Embryonic facial prominence (tissue), 1 donor: Measurements from ENCODE around the gene ADRA2B.
A peak's percentile ranks its signal among the peaks of the same experiment; 100 is the strongest.
"Not testable (repeated sequence)": the region's sequence is repeated elsewhere in the genome, so short reads cannot be mapped to it uniquely, and the experiment has no call there.

ENCODE experiments used
- DNase-seq: peaks from one replicate; pipeline ENCODE4 v3.0.0-alpha.2; 2016; ENCODE audit errors: extremely low spot score

ADRA2B gene

DNA sequence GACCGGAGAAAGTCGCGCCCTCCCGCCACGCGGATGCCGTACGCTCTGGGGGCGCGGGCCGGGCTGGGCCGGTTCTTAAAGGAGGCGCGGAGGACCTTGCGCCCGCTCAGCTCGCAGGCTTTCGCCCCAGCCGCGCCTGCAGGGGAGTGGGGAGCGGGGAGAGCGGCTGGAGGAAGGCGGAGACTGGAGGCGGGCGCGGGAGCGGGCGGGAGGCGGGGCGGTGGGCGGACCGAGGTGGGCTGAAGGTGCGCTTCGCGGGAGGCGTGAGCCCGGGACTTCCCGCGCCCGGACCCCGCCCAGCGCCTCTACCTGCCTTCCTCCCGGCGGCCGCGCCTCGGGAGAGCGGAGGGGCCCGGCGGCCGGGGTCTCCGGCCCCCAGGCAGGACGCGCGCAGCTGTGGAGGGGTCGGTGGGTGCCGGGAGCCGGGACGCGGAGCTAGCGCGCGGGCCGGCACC lies at the start of gene ADRA2B:
Gene ADRA2B (minus strand): TSS at position 148 of the 455 bp plus-strand sequence. CDS start 422 bp downstream, outside the sequence.
- DNase-seq, result peak; percentile 42

DNA sequence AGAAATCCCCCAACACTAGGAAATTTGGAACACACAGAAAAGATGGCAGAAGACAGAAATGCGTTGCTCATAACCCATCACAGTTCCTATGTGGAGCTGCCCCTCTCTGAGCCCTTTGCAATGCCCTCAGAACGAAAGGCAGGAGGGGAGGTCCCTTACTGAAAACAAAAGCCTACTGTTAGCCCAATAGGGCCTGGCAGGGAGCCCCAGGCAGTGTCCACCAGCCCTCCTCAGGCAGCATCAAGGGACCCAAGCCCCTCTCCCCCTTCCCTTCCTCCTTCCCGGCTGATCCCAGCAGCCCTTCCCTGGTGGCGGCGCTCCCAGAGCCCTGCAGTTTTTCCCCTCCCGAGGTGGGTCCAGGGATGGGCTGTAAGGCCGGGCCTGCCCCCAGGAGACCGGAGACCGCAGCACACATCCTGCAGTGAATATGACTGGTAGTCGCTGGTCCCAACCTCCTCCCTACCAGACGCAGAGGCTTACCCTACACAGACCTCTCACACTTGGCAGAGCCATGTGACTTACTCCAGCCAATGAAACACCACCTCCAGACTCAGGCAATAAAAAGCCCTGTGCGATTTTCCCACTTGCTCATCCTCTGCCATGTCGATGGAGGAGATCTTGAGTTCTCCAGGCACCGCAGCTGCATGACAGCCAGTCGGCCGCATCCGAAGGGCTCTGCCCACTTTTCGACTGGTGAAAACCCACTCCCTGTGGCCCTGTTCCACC lies 48.3 kb upstream of the ADRA2B start:
- DNase-seq, result no peak

DNA sequence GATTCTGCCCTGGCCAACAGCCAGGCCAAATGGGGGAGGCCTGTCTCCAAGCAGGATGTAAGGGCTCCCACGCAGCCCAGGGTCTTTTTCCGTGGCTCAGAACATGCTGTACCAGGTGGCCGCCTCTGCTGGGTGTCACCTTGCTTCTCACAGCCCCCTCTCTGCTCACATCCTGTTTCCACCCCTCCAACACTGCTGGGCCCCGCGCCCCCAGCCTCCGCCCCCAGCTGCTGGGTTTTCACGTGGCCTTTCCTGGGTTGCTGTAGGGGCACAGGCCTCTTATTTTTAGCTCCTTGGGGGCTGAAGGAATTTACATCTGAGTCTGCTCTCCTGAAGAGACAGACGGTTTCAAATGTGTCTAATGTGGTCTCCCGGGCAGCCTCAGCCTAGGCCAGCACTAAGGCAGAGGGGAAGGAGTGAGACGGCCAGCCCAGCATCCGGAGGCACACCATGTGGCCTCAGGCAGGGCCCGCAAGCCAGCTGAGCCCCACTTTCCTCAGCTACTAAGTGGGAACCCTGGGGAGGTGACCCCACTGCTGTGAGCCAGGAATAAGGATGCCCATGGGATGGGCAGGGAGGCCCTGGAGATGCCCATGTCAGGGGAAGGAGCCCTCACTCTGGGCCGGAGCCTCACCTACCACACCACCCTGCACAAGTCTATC lies 47.5 kb upstream of the ADRA2B start:
- DNase-seq, result no peak

DNA sequence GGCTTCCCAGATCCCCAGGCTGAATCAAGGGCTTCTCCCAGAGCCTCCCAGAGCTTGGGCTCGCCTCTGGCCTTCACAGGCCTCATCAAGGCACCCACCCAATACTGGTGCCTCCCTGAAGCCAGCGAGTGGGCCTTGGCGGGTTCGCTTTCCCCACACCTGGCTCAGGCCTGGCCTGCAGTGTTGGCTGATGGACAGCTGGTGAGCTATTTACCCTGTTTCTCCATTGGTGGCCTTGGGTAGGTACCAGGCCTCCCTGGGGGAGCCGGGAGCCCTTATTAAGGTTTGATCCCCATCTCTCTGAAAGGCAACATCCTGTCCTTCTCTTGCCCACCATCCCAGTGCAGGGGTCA lies 47.0 kb upstream of the ADRA2B start:
- DNase-seq, result no peak

DNA sequence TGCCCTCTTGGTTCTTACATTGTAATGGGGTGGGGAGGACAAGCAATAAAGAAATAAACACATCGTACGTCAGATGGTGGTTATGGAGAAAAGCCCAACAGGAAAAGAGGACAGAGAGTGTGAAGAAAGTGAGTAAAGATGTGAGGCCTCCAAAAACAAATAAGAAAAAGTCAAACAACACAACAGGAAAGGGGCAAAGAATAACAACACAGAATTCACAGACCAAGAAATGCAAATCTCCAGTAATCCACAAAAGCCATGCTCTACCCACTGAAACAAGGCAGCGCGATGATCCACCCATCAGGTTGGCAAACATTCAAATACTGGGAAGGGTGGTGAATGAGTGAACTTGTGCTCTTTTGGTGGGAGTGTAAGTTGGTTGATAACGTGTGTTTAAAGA lies 45.5 kb upstream of the ADRA2B start:
- DNase-seq, result no peak

DNA sequence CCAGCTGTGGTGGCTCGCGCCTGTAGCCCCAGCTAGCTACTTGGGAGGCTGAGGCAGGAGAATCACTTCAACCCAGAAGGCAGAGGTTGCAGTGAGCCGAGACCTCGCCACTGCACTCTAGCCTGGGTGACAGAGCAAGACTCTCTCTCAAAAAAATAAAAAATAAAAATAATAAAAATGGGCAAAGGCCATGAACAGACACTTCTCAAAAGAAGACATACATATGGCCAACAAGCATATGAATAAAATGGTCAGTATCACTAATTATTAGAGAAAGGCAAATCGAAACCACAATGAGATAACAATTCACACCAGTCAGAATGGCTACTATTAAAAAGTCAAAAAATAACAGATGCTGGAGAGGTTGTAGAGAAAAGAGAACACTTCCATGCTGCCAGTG lies 44.0 kb upstream of the ADRA2B start:
- not testable (repeated sequence) for DNase-seq

DNA sequence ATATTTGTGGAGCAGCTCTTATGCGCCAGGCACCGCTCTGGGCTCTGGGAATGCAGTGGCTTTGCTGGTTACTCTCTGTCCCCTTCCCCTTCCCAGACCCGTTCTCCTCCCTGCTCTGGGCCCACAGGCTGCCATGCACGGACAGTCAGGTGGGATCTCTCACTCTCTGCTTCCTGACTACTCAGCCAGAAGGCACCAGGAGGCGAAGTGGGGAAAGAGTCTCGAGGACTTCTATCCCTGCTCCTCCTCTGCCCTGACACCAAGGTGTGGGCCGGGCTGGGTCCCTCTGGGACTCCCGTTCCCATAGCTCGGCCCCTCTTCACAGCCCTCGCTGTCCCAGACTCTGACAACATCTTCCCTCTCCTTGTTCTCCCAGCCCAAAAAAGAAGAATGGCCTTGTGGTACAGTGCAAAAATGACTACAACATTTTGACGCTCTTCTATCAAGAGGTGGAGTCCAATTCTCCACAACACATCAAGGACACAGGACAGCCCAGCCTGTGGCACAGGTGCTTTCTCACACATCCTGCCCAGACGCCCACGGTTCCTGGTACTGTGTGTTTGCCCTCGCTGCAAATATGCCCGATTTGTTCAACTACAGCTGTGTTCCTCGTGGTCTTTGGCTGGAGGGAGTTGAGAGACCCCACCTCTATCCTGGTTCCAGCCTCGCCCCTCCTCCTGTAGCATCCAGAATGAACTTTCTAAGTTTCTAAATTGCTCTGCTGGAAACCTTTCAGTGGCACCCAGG lies 42.9 kb upstream of the ADRA2B start:
- DNase-seq, result no peak

DNA sequence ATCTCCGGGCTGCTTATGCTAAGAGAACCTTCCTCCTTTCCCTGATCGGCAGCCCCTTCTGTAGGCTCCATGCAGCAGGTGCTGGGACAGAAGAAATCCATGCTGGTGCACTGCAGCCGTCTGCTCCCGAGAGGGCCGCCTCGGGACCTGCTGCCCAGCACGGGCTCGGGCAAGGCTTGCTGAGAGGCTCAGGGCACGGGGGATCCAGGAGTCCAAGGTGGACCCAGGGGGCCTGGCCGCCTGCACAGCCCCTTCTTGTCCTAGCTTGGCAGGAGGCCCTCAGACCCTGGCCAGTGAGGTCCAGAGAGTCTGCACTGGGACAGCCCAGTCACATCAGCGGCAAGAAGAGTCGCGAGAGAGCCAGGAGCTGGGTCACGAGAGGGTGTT lies 42.2 kb upstream of the ADRA2B start:
- DNase-seq, result no peak

DNA sequence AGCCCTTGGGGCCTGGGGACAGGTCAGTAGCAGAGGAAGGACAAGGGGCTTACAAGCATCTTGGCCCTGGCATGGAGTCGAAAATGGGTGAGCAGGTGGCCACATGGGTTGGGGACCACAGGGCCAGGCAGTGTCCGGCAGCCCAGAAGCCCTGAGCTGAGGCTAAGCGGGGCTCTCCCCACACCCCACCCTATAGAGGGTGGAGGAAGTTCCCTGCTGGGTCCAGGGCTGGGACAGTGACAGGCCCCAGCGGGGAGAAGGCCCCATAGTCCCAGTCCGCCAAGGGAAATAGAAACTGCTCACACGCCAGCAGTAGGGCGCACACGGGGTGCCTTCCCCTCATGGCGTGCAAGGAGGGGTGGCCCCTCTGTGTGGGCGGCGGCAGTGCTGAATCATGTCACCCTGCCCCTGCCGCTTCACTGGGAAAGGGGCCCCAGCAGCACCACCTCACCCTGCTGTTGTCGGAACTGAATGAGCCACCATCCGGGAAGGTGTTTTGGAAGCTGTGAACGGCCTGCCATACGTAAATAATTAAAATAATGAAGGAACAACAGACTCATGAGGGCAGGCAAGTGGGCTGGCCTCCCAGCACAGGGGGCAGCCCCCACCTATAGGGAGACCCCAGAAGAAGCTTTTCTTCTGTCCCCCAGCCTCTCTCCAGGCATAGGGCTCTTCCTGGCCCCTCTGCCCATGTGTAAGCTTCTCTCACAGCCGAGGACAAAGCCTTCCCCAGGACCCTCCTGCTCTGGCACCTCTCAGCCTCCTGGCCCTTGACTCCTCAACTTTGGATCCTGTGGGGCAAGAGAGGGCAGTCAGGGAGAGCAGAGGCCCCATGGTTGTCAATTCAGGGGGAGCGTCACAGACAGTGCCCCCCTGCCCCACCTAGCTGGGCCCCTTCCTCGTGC lies 41.5 kb upstream of the ADRA2B start:
- no peak for DNase-seq

DNA sequence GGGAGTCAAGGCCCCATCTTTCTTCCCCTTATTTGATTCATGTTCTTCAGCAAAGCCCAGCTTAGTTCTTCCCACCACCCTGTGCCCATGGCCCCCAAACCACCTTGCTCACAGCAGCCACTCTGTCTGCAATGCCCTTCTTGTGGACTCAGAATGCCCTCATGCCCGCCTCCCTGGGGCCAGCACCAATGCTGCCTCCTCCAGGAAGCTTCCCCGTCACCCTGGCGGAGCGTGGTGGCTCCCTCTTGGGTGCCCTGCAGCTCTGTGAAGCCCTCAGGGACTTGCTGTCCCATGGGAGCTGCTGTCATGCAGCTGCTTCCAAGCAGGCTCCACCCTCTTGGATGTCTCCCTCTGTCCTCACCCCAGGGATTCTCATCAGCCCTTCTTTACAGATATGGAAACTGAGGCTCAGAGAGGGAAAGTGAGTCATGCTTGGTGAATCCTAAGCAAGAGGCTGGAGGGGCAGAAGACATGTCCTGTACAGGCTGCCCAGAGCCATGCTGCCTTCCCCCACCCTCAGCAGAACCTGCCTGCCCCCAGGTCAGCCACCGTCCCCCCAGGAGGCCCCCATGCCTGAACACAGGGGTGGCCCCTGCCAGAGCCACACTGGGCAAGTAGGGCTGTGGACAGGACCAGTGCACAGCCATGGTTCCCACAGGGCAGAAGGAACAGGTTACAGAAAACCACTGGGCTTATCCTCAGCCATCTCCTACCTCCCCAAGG lies 40.7 kb upstream of the ADRA2B start:
- no peak for DNase-seq

DNA sequence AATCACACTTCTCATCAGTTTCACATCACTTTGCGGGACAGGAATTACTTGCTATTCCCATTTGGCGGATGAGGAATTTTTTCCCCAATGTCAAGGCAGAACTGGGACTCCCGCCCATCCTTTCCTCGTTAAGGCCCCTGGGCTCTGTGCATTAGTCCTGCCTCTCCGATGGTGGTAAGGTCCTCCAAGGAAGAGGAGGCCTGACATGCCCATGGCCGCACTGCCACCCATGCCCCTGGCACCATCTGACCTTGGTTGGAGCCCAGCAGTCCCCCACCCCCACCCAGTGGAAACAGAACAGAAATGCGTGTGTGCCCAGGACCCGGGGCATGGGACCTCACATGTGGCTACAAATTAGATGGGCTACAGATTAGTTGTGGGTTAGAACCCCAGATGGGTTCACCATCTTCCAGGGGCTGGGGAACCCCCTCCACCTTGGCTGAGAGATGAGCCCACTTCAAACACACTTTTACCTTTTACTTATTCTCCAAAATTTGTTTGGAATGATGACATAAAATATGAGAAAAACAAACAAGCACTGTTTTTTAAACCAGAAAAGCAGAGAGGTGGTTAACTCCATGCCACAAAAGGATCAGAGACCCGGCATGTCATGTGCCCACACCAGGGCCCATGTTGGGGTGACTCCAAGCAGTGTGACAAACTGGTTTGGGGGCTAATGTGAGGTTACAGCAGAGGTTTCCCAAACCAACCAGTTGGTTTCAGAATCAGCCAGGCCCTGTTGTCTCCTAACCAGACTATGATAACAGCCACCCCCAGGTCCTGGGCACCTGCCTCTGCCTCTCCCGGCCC lies 39.8 kb upstream of the ADRA2B start:
- no peak for DNase-seq

DNA sequence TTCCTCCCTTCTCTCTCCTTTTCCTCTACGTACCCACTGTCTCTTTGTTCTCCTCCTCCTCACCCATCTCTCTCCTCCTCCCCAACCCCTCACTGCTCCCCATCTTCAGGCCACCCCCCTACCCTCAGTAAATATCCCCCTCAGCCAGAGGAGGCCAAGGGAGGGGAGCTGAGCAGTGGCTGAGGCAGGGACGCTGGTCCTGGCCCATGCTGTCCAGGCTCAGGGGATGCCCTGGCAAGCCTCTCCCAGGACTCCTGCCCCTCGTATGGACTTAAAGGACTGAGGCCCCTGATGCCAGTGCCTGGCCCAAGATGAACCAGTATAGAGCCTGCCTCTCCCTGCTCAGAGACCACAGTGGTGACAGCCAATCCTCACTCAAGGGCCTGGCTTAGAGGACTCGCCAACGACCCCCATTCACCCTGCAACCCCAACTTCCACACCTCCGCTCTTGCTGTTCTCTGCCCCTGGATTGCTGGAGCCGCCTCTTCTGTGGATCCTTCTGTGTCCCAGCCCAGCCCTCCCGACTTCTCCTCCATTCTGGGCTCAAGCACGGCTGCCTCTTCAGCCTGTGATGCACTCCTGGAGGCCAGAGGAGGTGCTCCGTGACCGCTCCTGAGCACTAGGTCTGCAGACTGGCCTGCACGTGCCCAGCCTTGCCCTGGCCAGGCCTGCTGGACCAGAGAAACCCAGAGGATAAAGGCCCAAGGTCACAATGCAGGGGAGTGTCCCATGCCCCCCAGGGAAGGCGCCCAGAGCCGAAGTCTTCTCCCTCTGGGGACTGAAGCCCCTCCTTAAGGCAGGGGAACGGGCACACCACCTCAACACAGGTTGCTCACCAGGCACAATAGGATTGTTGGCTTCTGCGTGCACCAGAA lies 38.4 kb upstream of the ADRA2B start:
- no peak for DNase-seq

DNA sequence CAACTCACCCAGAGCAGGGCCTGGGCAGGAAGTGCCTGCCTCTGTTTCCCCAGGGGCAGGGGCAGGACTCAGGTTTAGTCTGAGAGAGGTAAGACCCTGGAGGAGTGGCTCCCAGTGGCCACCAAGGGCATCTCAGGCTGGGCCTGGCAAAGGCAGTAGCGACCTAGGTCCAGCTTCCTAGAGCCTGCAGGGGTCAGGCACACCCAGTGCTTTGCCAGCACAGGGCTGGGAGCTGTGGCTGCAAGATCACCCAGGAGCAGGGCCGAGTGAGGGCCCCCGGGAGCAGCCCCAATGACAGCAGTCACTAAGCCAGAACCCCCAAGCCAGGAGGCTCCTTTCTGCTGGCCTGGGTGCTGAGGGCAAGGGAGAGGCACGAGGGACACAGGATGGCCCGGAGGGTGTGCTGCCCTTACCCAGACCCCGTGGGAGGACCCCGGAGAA lies 37.6 kb upstream of the ADRA2B start:
- DNase-seq, result no peak

DNA sequence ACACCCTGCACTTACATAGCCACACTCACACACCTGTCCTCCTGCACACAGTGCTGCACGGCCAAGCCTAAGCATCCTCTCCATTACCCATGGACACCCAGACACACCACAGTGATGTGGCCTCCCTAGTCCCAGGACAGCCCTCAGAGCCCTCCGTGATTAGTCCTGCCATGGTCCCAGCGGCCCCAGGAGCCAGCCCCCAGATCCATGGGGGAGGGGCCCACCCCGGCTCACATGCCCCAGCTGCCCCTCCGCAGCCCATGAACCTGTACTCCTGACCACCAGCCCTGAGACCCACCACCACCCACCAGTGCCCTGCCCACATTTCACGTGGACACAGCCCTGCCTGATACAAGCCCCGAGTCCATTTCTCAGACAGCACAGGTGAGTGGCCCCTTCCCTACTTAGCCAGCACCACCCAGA lies 36.9 kb upstream of the ADRA2B start:
- no peak for DNase-seq

DNA sequence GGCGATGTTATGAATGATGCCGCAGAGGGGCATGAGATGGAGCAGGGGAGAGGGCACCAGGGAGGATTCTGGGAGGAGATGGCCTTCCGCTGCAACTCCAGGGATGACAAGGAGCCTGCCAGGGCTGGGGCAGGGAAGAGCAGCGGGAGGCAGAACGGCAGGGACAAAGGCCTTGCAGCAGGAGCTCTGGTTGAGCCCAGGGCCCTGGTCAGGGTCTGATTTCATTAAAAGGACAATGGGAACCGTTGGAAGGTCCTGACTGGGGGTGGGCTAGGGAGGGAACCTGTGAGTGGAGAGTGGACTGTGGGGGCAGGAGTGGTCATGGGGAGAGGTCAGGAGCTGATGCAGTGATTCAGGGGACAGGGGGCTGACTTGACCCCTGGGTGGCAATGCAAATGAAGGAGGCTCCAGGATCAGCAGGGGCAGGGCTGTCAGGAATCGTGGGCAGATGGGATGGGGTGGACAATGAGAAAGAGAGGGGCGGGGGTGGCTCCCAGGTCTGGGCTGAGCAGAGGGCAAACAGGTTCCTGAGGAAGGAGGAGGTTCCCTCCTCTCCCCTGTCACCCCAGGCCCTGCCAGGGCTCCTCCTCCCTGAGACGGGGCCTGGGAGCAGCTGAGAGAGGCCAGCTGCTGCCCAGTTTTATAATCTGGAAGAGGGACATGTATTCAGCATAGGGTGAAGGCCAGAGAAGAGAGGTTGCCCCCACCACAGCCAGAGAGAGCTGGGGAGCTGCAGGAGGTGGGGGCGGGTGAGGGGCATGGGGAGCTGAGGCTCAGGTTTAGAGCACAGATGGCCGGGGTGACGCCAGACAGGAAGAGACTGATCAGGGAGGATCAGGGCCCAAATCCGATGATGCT lies 36.2 kb upstream of the ADRA2B start:
- DNase-seq, result no peak

DNA sequence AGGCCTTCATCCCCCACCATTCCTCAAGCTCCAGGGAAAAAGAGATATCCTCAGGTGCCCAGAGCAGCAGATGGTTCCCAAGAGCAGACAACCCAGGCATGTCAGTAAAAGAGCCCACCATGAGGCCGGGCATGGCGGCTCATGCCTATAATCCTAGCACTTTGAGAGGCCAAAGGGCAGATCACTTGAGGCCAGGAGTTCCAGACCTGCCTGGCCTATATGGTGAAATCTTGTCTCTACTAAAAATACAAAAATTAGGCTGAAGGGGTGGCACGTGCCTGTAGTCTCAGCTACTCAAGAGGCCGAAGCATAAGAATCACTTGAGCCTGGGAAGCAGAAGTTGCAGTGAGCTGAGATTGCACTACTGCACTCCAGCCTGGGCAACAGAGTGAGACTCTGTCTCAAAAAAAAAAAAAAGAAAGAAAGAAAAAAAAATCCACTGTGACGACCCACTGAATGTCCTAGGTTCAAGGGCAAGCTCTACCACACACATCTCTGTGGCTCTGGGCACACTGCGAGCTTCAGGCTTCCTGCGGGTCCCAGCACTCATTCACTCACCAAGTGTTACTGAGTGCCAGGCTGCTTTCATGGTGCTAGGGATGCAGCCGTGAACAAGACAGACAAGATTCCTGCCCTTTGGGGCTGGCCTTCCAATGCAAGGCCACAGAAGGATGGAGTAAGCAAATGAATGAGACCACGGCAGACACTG lies 35.4 kb upstream of the ADRA2B start:
- DNase-seq, result no peak

DNA sequence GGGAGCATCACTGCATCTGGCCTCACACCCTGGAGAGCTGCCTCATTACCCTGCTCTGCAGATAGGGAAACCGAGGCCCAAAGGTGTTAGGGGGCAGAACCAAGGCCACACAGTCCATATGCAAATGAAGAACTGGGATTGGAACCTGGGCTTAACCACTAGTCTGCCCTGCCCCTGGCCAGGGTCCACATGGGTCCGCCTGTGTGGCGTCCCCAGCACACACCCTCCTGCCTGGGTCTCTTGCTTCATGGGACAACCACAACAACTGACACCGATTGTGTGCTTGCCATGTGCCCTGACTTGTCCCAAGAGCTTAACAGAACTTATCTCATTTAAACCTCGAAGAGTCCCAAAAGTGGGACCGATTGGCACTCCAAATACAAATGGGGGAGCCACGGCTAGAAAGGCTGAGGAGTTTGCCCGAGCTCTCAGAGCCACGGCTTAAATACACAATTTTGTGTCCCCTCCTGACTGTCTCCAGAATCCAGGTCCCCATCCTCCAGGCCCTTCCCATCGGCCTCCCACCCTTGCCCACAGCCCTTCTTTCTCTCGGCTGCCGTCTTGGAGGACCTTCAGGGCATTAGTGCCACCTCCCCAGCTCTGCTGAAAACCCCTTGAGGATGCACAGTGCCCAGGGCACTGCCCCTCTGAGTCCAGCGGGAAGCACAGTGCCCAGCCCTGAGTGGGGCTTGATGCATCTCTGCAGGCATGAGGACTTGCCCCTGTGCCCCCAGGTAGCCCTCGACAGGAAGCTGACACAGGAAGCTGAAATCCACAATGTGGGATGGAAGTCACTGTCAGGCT lies 34.6 kb upstream of the ADRA2B start:
- no peak for DNase-seq
